Activated CD8-positive, alpha-beta memory T cell treated with anti-CD3 and anti-CD28 coated beads, Interleukin-2, amount 50 U/mL, for 4 hours (primary cell): ENCODE data around the gene EZH1.

Source experiments
- DNase-seq: peaks from one replicate; pipeline ENCODE4 v3.0.0-alpha.2; 2020

Gene EZH1

DNA sequence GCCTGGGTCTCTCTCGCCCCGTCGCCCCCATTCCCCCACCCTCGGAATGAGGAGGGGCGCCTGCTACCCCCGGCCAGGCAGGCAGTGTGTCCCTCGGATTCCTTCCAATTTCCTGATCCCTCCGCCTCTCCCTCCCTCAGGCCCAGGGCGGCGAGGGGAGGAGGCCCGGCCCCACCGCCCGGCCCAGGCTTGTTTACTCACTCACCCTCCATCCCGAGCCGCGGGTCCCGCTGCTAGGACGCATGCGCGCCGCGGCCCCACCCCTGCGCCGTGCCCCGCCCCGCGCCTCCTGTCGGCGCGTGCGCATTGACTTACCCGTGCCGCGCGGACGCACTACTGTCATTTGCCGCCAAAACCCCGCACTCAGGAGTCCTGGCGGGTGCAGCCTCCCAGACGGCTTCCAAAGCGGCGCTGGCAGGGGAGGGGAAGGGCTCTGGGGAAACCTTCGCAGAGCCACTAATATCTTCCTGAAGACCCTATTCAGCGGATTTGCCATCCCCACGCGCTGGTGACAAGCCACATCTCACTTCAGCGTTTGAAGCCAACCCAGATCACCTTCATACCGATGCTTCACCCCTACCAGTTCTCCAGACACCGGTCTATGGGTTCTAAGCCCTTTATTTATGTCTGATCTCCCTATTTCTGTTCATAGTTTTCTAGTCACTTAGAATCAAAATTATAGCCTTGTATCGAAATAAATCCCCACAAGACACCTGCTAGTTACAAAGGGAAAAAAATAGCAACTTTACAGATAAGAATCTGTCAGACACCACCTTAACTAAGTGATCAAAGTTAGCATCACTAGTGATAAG, at the start of gene EZH1:
Gene EZH1 (minus strand): TSS at position 235 of the 812 bp plus-strand sequence. CDS start 16,099 bp downstream, outside the sequence.
- peak; percentile 90 for DNase-seq

- no peak for DNase-seq
Observed at GRCh38 chr17:42792545-42792944, 47.7 kb upstream of the EZH1 start.

- DNase-seq = no peak
Observed at GRCh38 chr17:42791948-42792347, 47.1 kb upstream of the EZH1 start.

DNA sequence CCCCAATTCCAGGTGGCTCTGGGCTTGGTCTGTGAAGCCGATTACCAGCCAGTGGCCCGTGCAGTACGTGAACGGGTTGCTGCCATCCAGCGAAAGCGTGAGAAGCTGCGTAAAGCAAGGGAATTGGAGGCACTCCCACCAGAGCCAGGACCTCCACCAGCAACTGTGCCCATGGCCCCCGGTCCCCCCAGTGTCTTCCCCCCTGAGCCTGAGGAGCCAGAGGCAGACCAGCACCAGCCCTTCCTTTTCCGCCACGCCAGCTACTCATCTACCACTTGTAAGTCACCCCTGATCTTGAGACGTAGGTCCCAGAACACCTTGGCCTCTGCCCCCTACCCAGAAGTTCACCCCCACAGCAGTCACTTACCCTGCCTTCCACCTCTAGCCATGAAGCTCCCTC, 42.4 kb upstream of the EZH1 start:
- DNase-seq = no peak

DNA sequence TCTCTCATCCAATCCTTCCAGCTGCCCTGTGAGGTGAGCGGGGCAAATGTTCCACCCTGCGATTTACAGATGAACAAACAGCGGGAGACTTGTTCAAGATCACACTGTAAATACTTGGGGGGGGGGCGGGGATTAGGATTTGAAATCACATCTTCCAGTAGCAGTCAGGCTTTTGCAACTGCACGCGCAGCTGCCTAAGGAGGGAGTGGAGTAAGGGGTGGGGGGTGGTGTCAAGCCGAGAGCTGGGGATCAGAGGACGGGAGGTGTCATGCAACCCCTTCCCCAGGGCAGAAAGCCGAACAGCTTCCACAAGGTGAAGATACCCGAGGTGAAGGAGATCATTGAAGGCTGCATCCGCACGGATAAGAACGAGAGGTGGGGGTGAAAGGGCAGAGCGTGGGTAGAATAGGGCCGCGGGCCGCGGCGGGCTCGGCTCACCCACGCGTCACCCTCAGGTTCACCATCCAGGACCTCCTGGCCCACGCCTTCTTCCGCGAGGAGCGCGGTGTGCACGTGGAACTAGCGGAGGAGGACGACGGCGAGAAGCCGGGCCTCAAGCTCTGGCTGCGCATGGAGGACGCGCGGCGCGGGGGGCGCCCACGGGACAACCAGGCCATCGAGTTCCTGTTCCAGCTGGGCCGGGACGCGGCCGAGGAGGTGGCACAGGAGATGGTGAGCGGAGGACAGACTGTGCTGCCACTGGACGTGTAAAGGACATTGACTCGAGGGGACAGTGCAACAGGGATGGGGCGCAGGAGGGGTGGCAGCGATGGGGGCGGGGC, 40.2 kb upstream of the EZH1 start:
- peak; percentile 36 for DNase-seq

DNA sequence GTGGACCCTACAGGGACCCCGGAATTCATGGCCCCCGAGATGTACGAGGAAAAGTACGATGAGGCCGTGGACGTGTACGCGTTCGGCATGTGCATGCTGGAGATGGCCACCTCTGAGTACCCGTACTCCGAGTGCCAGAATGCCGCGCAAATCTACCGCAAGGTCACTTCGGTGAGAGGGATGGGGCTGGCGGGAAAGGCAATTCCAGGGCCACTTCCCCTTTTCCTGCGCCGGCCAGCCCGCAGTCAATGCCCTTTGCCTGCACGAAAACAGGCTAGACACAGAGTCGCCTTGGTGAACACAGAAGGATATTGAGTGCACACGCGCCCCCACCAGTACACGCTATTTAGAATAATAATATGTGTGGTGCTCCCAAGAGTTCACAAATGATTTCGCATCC, 39.6 kb upstream of the EZH1 start:
- no peak for DNase-seq

- DNase-seq = no peak
Observed at GRCh38 chr17:42783791-42784138, 38.9 kb upstream of the EZH1 start.

DNA sequence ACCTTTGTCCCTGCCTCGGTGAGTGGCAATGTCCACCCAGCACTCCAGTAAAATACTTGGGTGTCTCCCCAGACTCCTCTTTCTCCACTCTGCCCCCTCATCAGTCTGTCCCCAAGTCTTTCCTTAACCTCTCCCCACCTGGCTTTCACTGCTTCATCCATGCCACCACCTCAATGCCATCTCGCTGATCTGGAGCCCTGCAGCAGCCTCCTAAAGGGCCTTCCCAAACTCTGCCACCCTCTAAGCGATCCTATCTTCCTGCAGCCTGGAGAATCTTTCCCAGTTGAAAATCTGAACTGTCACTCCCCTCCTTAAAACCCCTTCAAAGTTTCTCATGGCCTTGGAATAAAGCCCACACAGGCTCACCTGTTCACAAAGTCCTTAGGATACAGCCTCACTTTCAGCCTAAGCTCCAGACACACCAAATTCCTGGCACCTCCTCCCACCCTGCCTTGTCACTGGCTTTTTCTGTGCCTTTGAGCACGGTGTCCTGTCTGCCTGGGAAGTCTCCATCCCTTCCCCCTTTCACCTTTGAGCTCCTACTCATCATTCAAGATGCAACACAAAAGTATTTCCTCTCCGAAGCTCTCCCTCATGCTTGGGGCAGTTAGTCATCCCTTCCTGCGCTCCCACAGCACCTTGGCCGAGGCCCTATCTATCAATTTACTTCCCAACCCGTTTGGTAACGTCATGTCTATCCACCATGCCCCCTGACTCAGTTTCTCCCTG, 38.4 kb upstream of the EZH1 start:
- no peak for DNase-seq

GRCh38 chr17:42782166-42783061, 37.6 kb upstream of the EZH1 start:
- DNase-seq = no peak

DNA sequence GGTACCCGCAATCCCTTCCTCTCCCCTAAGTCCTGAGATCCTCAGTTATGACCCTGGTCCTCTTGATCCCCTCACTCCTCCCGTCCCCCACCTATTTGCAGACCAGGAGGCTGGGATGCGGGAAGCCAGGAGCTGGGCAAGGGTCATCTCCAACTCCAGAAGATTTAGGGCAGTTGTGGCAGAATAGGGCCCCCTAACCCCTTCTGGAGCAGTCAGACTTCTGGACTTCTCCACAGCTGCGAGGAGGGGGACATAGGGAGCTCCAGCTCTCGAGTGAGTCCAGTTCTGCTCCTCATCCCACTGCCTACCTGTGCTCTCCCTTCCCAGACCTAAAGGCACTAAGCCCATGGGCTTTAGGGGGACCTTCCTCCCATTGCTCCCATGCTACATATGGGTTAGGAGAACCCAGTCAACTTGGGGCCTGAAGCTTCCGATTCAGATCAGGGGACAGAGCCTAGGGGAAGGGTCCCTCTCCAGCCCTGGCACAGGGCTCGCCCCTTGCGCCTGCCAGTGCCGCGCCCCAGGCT, 36.9 kb upstream of the EZH1 start:
- DNase-seq = no peak

DNA sequence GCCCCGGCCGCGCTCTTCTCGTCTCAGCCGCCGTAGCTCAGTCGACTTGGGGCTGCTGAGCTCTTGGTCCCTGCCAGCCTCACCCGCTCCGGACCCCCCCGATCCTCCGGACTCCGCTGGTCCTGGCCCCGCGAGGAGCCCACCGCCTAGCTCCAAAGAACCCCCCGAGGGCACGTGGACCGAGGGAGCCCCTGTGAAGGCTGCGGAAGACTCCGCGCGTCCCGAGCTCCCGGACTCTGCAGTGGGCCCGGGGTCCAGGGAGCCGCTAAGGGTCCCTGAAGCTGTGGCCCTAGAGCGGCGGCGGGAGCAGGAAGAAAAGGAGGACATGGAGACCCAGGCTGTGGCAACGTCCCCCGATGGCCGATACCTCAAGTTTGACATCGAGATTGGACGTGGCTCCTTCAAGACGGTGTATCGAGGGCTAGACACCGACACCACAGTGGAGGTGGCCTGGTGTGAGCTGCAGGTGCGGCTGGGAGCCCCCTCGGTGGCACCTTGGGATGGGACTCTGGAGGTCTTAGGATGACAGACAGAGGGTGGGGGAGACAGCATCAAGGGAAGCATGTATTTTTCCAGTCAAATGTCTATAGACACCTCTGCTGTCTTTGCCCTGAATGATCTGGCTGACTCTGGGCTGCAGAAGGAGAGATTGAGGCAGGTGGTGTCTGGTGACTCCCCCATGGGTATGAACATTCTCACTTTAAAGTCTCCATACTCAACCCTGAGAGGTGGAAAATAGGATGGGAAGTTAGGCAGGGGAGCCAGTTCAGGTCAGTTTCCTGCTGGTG, 36.2 kb upstream of the EZH1 start:
- no peak for DNase-seq

DNA sequence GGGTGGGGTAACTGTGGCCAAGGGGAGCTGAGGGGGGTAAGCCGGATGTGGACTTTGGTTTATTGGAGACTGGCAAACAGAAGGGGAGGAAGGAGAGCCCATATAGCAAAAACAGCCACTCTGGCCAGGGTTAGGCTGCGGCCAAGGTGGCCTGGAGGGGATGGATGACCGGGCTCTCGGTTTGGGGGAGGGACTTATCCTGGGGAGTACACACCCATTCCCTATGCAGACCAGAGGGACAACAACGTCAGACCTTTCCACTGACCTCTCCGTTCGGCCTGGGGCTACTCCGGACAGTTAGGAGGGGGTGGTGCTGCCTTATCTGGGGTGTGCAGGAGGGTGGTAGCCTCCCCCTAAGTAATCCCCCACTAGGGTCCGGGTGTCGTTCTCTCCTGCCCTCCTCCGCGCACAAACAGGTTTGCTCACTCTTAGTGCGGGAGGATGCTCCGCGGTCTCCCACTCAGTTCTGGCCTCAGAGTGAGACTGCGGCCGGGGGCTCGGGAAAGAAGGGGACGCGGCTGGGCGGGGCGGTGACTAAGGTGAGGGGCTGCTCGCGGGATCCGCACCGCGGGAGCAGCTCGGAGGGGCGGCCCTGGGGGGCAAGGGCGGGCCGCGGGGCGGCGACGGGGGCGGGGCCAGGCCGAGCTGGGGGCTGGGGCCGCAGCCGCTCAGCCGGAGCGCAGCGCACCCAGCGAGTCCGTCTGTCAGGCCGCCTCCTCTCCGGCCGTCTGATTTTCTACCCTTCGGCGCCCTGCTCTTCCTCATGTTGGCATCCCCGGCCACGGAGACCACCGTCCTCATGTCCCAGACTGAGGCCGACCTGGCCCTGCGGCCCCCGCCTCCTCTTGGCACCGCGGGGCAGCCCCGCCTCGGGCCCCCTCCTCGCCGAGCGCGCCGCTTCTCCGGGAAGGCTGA, 35.4 kb upstream of the EZH1 start, which contains the start of gene WNK4:
Gene WNK4 (plus strand): TSS at position 675 of the 915 bp plus-strand sequence. CDS start 89 bp downstream, at position 764.
- no peak for DNase-seq

- no peak for DNase-seq
Observed at GRCh38 chr17:42779304-42779935, 34.6 kb upstream of the EZH1 start.

DNA sequence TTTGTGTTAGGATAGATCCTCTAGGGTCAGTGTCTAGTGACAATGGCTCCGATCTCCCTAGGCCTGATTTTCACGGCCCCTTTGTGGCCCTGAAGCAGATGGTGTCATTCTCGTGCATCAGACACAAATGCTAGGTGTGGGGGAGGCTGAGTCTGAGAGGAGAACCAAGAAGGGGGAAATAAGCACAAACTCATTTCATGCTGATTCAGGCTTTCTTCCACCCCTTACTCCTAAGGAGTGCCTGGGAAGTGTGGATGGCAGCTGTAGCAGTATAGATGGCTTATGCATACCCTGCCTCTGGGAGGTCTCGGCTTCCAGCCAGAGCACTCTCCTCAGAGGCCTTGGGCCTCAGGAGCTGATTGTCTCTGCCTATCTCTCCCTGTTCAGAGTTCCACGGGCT, 33.7 kb upstream of the EZH1 start:
- no peak for DNase-seq

- no peak for DNase-seq
Observed at GRCh38 chr17:42775534-42776098, 30.8 kb upstream of the EZH1 start.

DNA sequence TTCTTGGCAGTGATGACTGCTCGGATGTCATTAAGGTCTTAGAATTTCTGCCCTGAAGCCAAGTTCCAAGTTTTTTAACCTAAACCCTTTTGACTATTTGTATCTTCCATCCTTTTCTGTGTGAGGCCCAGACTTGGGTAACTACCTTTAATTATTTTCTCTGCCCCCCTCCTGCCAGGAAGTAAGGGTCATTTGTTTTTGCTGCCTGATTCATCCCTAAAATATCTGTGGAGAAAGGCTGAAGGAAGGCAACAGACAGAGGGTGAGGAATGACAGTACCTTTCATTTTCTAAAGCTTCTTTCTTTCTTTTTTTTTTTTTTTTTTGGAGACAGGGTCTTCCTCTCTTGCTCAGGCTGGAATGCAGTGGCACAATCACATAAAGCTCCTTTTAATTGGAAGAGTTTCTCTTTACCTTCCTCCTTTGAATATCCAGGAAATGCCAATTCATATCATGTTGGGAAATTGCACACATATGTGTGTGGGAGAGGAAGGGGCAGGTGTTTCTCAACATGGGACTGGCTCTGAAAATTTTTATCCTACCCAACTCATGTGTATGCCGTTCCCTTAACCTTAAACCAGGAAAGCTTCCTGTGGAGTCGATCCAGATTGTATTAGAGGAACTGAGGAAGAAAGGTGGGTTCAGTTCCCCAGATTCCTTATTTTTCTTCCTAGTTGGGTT, 29.4 kb upstream of the EZH1 start:
- DNase-seq = no peak

- peak; percentile 71 for DNase-seq
Observed at GRCh38 chr17:42773290-42774035, 28.6 kb upstream of the EZH1 start, which contains the start of gene VPS25. TSS of gene VPS25 (plus strand) at chr17:42773449. CDS start at chr17:42773476, 27 bp downstream.

- no peak for DNase-seq
Observed at GRCh38 chr17:42772945-42773289, 28.1 kb upstream of the EZH1 start.
